Activated T-helper 2 cell treated with anti-CD3 and anti-CD28 coated beads, Interferon-gamma antibody, Interleukin-2, Interleukin-4, amounts not matched to agents 10 μg/mL and 5 μg/mL and 100 μg/mL, durations not matched to agents 14 hours and 24 hours and 36 hours (primary cell): ENCODE data around the gene CTIF. TPM values are rescaled to one million over a fixed set of nuclear protein-coding genes. Genes with fewer than 3 reads are reported as not detected.

ENCODE experiments used
- DNase-seq: peaks from one replicate; pipeline ENCODE4 v3.0.0; 2021; ENCODE audit warnings: low spot score
- H3K27ac Mint-ChIP-seq: one replicate; pipeline ENCODE4 v1.8.0; 2021; ENCODE audit warnings: mixed read lengths
- H3K27me3 Mint-ChIP-seq: one replicate; pipeline ENCODE4 v1.8.0; 2021; ENCODE audit warnings: low read depth, mixed read lengths
- H3K36me3 Mint-ChIP-seq: one replicate; pipeline ENCODE4 v1.8.0; 2021; ENCODE audit warnings: low read depth, mixed read lengths
- H3K4me1 Mint-ChIP-seq: one replicate; pipeline ENCODE4 v1.8.0; 2021; ENCODE audit warnings: low read depth, mixed read lengths
- H3K4me3 Mint-ChIP-seq: one replicate; pipeline ENCODE4 v1.8.0; 2021; ENCODE audit warnings: low read depth, mild to moderate bottlenecking, moderate library complexity, mixed read lengths
- H3K9me3 Mint-ChIP-seq: one replicate; pipeline ENCODE4 v1.8.0; 2021; ENCODE audit warnings: mixed read lengths
- intact Hi-C: fragments of 100-400 bp; cut with micrococcal nuclease; formaldehyde crosslinking; loops from one replicate; pipeline ENCODE4 v1.15.1; 2023
- total RNA-seq: library from RNA; stranded (reverse); gene quantifications from 2 replicates; pipeline ENCODE4 v1.2.3, GENCODE V29; 2022

Gene CTIF
- total RNA-seq, 1 donor from 2014 or later = 7.0 TPM

GRCh38 chr18:48562075-48562474, 23.2 kb downstream of the CTIF start:
- Mint-ChIP-seq H3K4me1 (peaks cover 8% of the 10 kb centered on the region), H3K27ac (no peak overlapping the region), H3K27me3 (no peaks in the 10 kb centered on the region), H3K9me3 (no peaks in the 10 kb centered on the region), H3K4me3 (no peak overlapping the region), H3K36me3 (no peaks in the 10 kb centered on the region)
- intact Hi-C loops = no loop called here
- no peak for DNase-seq

DNA sequence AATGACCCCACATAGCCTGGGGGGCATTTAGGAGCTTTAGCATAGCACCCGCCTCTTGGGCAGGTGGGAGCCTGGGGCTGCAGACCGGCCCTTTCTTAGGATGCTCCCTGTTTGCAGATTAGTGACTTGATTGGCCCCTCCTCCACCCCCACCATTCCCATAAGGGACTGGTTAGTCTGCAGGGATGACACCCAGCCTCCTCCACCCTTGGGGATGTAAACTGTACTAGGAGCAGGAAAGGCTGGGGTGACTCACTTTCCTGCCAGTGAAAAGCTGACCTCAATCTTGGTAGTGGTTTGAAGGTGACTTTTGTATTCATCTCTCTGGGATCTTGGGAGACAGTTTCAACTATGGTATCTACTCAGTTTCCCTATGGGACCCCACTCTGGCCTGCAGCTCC, 24.2 kb downstream of the CTIF start:
- no peak overlapping the region for H3K27ac Mint-ChIP-seq
- intact Hi-C loops = no loop called here
- no peak for DNase-seq
- H3K4me1 Mint-ChIP-seq = peaks cover 8% of the 10 kb centered on the region
- no peaks in the 10 kb centered on the region for H3K36me3 Mint-ChIP-seq
- H3K4me3 Mint-ChIP-seq = no peak overlapping the region
- H3K27me3 Mint-ChIP-seq = no peaks in the 10 kb centered on the region
- no peaks in the 10 kb centered on the region for H3K9me3 Mint-ChIP-seq

DNA sequence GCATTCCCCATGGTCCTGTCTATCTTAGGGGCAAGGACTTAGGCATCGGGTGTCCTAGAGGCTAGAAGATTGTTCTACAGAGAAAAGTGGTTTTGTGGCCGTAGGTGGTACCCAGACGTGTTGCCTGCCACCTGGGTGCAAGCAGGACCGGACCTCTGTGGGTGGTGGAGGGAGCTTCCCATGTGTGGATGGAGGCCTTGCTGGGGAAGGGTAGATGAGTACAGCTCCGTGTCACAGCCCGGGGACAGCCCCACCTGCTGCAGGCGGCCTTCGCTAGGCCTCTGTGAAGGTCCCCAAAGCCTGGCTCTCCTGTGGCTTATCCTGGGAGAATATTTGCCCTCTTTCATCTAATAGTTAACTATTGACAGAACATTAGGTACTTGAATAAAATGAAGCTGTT, 25.3 kb downstream of the CTIF start:
- no peaks in the 10 kb centered on the region for H3K36me3 Mint-ChIP-seq
- no peaks in the 10 kb centered on the region for H3K9me3 Mint-ChIP-seq
- H3K27me3 Mint-ChIP-seq = no peaks in the 10 kb centered on the region
- H3K4me1 Mint-ChIP-seq = peaks cover 8% of the 10 kb centered on the region
- intact Hi-C loops = no loop called here
- DNase-seq = no peak
- H3K4me3 Mint-ChIP-seq = no peak overlapping the region
- no peak overlapping the region for H3K27ac Mint-ChIP-seq

- DNase-seq = no peak
- no peak overlapping the region for H3K4me3 Mint-ChIP-seq
- H3K27me3 Mint-ChIP-seq = no peaks in the 10 kb centered on the region
- H3K27ac Mint-ChIP-seq = no peak overlapping the region
- no peaks in the 10 kb centered on the region for H3K36me3 Mint-ChIP-seq
- H3K4me1 Mint-ChIP-seq = peaks cover 8% of the 10 kb centered on the region
- intact Hi-C loops = no loop called here
- no peaks in the 10 kb centered on the region for H3K9me3 Mint-ChIP-seq
Measured at GRCh38 chr18:48565105-48565504, 26.3 kb downstream of the CTIF start.

DNA sequence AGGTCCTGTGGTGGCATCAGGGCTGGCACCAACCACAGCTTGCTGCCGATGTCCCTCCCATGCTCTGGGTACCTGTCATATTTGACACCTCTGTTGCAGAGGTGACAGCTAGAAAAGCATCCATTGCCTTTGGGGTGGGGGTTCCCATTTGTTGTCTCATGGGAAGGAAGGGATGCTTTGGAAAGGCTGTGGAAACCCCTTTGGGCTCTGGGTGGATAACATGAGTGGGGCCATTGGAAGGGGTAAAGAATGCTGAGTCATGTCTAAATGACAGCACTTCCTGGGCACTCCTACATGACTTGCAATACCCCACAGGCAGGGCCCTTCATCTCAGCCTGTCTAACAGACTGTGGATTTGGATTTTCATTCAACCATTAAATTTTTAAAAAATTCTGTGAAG, 27.8 kb downstream of the CTIF start:
- H3K27me3 Mint-ChIP-seq = no peaks in the 10 kb centered on the region
- no peaks in the 10 kb centered on the region for H3K36me3 Mint-ChIP-seq
- intact Hi-C loops = no loop called here
- H3K27ac Mint-ChIP-seq = no peak overlapping the region
- no peaks in the 10 kb centered on the region for H3K9me3 Mint-ChIP-seq
- peaks cover 8% of the 10 kb centered on the region for H3K4me1 Mint-ChIP-seq
- no peak for DNase-seq
- H3K4me3 Mint-ChIP-seq = no peak overlapping the region

- no peak overlapping the region for H3K27ac Mint-ChIP-seq
- no peak overlapping the region for H3K4me3 Mint-ChIP-seq
- no peak for DNase-seq
- H3K9me3 Mint-ChIP-seq = no peaks in the 10 kb centered on the region
- no peaks in the 10 kb centered on the region for H3K36me3 Mint-ChIP-seq
- intact Hi-C loops = no loop called here
- H3K4me1 Mint-ChIP-seq = peaks cover 8% of the 10 kb centered on the region
- no peaks in the 10 kb centered on the region for H3K27me3 Mint-ChIP-seq
Measured at GRCh38 chr18:48567388-48567787, 28.6 kb downstream of the CTIF start.

- Mint-ChIP-seq H3K9me3 (no peaks in the 10 kb centered on the region), H3K4me1 (peaks cover under 1% of the 10 kb centered on the region), H3K27me3 (no peaks in the 10 kb centered on the region), H3K27ac (no peak overlapping the region), H3K36me3 (no peaks in the 10 kb centered on the region), H3K4me3 (no peak overlapping the region)
- intact Hi-C loops = no loop called here
- no peak for DNase-seq
Measured at GRCh38 chr18:48569139-48569914, 30.5 kb downstream of the CTIF start.

DNA sequence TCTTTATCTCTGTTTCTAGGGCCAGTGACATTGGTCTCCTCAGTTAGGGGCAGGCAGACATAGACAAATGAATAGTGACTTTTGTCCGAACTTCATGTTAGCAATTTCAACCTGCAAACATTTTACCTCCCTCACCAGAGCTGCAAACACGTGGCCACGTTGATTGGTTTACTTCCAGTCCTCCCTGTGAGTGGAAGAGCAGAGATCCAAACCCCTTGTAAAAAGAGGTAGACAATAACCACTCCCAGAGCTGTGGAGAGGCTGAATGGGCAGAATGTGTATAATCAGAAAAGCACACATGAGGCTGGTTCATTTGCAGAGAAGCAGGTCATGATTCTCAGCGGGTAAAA, 31.1 kb downstream of the CTIF start:
- H3K36me3 Mint-ChIP-seq = no peaks in the 10 kb centered on the region
- H3K4me3 Mint-ChIP-seq = no peak overlapping the region
- H3K9me3 Mint-ChIP-seq = no peaks in the 10 kb centered on the region
- H3K4me1 Mint-ChIP-seq = no peaks in the 10 kb centered on the region
- H3K27me3 Mint-ChIP-seq = no peaks in the 10 kb centered on the region
- H3K27ac Mint-ChIP-seq = no peak overlapping the region
- intact Hi-C loops = no loop called here
- no peak for DNase-seq

DNA sequence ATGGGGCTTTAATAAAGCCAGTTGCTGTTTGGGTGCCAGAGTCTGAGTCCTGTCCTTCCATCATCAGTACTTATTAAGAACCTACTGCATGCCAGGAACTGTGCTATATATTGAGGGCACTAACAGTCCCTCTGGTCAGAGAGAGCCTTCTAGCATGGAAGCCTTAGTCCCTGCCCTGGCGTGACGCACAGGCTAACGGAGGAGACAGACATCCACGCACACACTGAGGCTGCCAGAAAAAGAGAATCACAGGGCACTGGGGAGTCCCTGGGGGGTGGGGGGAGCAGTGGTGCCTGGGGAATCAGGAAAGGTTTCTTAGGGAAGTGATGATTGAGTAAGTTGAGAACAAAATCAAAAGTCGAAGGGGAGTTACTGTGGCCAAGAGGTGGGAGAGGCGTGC, 31.5 kb downstream of the CTIF start:
- Mint-ChIP-seq H3K4me3 (no peak overlapping the region), H3K4me1 (no peaks in the 10 kb centered on the region), H3K36me3 (no peaks in the 10 kb centered on the region), H3K27me3 (no peaks in the 10 kb centered on the region), H3K9me3 (no peaks in the 10 kb centered on the region), H3K27ac (no peak overlapping the region)
- intact Hi-C loops = no loop called here
- no peak for DNase-seq

DNA sequence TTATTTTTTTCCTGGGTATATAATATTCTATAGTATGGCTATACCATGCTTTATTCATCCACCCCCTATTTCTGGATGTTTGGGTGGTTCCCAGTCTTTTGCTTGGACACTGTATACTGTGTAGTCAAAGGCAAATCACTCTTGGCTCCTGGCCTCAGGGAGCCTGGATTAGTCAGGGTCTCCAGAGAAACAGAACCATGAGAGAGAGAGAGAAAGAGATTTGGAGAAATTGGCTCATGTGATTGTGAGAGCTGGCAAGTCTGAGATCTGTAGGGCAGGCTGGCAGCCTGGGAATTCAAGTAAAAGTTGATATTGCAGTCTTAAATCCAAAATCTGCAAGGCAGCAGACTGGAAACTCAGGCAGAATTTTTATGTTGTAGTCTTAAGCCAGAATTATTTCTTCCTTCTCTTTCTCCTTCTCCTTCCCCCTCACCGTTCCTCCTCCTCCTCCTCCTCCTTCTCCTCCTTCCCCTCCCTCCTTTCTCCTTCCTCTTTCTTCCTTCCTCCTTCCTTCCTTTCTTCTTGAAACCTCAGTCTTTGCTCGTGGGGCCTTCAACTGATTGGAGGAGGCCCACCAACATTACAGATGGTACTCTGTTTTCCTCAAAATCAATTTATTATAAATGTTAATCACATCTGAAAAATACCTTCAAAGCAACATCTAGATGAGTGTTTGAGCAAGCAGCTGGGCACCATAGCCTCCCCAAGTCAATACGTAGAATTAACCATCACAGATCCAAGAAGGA, 33.0 kb downstream of the CTIF start:
- Mint-ChIP-seq H3K9me3 (no peaks in the 10 kb centered on the region), H3K4me3 (no peak overlapping the region), H3K27ac (no peak overlapping the region), H3K36me3 (no peaks in the 10 kb centered on the region), H3K27me3 (no peaks in the 10 kb centered on the region), H3K4me1 (no peaks in the 10 kb centered on the region)
- DNase-seq = no peak
- intact Hi-C loops = no loop called here

GRCh38 chr18:48572402-48573126, 33.7 kb downstream of the CTIF start:
- H3K4me1 Mint-ChIP-seq = no peaks in the 10 kb centered on the region

DNA sequence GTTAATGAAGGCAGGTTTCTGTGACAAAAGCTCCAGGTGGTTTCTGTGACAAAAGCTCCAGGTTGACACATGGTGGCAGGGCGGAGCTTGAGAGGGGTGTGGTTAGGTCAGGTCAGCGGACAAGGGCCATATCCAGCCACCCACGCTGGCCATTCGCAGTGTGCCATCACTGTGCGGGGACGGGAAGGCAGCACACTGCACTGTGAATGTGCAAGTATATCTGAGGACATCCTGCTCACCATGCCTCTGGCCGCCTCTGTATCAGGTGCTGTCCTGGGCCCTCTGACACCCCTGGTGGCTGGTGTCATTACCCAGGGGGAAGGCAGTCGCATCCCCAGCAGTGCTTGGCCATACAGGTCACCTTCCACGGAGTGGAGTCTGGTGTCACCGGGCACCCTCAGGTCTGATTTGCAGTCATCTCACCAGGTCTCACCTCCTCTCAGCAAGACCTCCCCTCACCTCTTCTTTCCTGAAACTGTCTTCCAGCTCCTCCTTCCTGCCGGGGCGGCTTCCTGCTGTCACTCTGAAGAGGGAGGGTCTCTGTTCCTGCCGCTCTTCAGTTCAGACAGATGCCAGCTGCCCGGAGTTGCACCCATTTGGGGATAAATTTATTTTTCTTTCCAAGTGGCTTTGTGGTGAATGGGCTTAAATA, 34.9 kb downstream of the CTIF start:
- H3K36me3 Mint-ChIP-seq = no peaks in the 10 kb centered on the region
- H3K27me3 Mint-ChIP-seq = no peaks in the 10 kb centered on the region
- H3K27ac Mint-ChIP-seq = no peak overlapping the region
- no peaks in the 10 kb centered on the region for H3K9me3 Mint-ChIP-seq
- no peak for DNase-seq
- no peaks in the 10 kb centered on the region for H3K4me1 Mint-ChIP-seq
- intact Hi-C loops = no loop called here
- H3K4me3 Mint-ChIP-seq = no peak overlapping the region

More at GRCh38 chr18:48572402-48573126, 33.7 kb downstream of the CTIF start:
- H3K36me3 Mint-ChIP-seq = no peaks in the 10 kb centered on the region
- no peak for DNase-seq
- H3K9me3 Mint-ChIP-seq = no peaks in the 10 kb centered on the region
- H3K4me3 Mint-ChIP-seq = no peak overlapping the region
- intact Hi-C loops = no loop called here
- H3K27me3 Mint-ChIP-seq = no peaks in the 10 kb centered on the region
- no peak overlapping the region for H3K27ac Mint-ChIP-seq
